ENCODE results near the gene ARID5A.
"Not testable (repeated sequence)": the region's sequence is repeated elsewhere in the genome, so short reads cannot be mapped to it uniquely, and the experiment has no call there.

The ARID5A gene

GRCh38 chr2:96552315-96553175 lies 16.0 kb downstream of the ARID5A start:
- no peak for TF ChIP-seq CTCF (IDR thresholded peaks at IDR 0.05; ENCODE audit: insufficient read depth, low read depth, low read length, missing control alignments)
- no peak overlapping the region for H3K4me3 ChIP-seq (ENCODE audit: low read depth, low read length)
- no peak for DNase-seq (ENCODE audit: low read depth)

GRCh38 chr2:96553176-96553956 lies 16.8 kb downstream of the ARID5A start:
- DNase-seq (ENCODE audit: low read depth): no peak
- no peak for TF ChIP-seq CTCF (IDR thresholded peaks at IDR 0.05; ENCODE audit: insufficient read depth, low read depth, low read length, missing control alignments)
- H3K4me3 ChIP-seq (ENCODE audit: low read depth, low read length): no peak overlapping the region

- H3K4me3 ChIP-seq (ENCODE audit: low read depth, low read length); DNase-seq (ENCODE audit: low read depth): not testable (repeated sequence)
Measured at GRCh38 chr2:96553957-96554292, 17.4 kb downstream of the ARID5A start.

GRCh38 chr2:96554293-96555145 lies 18.0 kb downstream of the ARID5A start:
- no peak overlapping the region for H3K4me3 ChIP-seq (ENCODE audit: low read depth, low read length)
- peak; percentile 83 for DNase-seq (ENCODE audit: low read depth)
- TF ChIP-seq CTCF (IDR thresholded peaks at IDR 0.05; ENCODE audit: insufficient read depth, low read depth, low read length, missing control alignments): peak; percentile 96

- no peak for TF ChIP-seq CTCF (IDR thresholded peaks at IDR 0.05; ENCODE audit: insufficient read depth, low read depth, low read length, missing control alignments)
Measured at GRCh38 chr2:96555146-96555610, 18.6 kb downstream of the ARID5A start.

GRCh38 chr2:96556441-96557330 lies 20.1 kb downstream of the ARID5A start:
- no peak overlapping the region for H3K4me3 ChIP-seq (ENCODE audit: low read depth, low read length)
- no peak for TF ChIP-seq CTCF (IDR thresholded peaks at IDR 0.05; ENCODE audit: insufficient read depth, low read depth, low read length, missing control alignments)
- DNase-seq (ENCODE audit: low read depth): peak; percentile 37

More at GRCh38 chr2:96555146-96555610, 18.6 kb downstream of the ARID5A start:
- no peak overlapping the region for H3K4me3 ChIP-seq (ENCODE audit: low read depth, low read length)
- DNase-seq (ENCODE audit: low read depth): no peak

- not testable (repeated sequence) for H3K4me3 ChIP-seq (ENCODE audit: low read depth, low read length); DNase-seq (ENCODE audit: low read depth)
Measured at GRCh38 chr2:96557421-96557820, 20.9 kb downstream of the ARID5A start.
